H1 (cell line): ENCODE data around the gene GDF2. TPM values are rescaled to one million over a fixed set of nuclear protein-coding genes. Genes with fewer than 3 reads are reported as not detected.

Experiments
- CTCF ChIA-PET: fragments of 300-600 bp; sonication (Branson Sonifier 250); formaldehyde crosslinking; loops from one replicate; lab custom pipeline; 2021; ENCODE audit not compliant: partially characterized antibody; lab: Charles Lee
- POLR2A ChIA-PET: fragments of 300-600 bp; sonication (Branson Sonifier 250); formaldehyde crosslinking; loops from one replicate; lab custom pipeline; 2021; ENCODE audit warnings: inconsistent platforms; ENCODE audit not compliant: partially characterized antibody; lab: Charles Lee
- DNase-seq, 2 experiments: peaks; one replicate each; pipeline versions ENCODE4 v3.0.0 to v3.0.0-alpha.2; 2010 to 2022; ENCODE audit warnings: low spot score in 2 of 2, low read depth in 1 of 2, mixed read lengths in 1 of 2
- FAIRE-seq: peaks from 2 replicates; lab custom pipeline; 2011; peaks lifted over from hg19 to GRCh38; lab: Jason Lieb, UNC
- H2AFZ ChIP-seq: 2 replicates; pipeline ENCODE4 v1.8.1; 2012; ENCODE audit warnings: low read length, inconsistent platforms
- H2AK5ac ChIP-seq: 2 replicates; pipeline ENCODE4 v1.6.1; 2013; ENCODE audit warnings: low read depth, low read length
- H2BK120ac ChIP-seq: replicated peaks from 2 replicates; pipeline ENCODE3; 2013; ENCODE audit warnings: low read depth, low read length, inconsistent platforms
- H2BK12ac ChIP-seq: 2 replicates; pipeline ENCODE4 v1.6.1; 2013; ENCODE audit warnings: low read depth, low read length
- H2BK15ac ChIP-seq: 2 replicates; pipeline ENCODE4 v1.6.1; 2013; ENCODE audit warnings: low read length
- H2BK20ac ChIP-seq: 2 replicates; pipeline ENCODE4 v1.6.1; 2013; ENCODE audit warnings: low read length
- H2BK5ac ChIP-seq: 2 replicates; pipeline ENCODE4 v1.6.1; 2013; ENCODE audit warnings: low read depth, low read length
- H3K14ac ChIP-seq: 2 replicates; pipeline ENCODE4 v1.6.1; 2013; ENCODE audit warnings: inconsistent platforms; ENCODE audit not compliant: insufficient read length
- H3K18ac ChIP-seq: 2 replicates; pipeline ENCODE4 v1.6.1; 2013; ENCODE audit warnings: low read length; ENCODE audit errors: extremely low read depth
- H3K23ac ChIP-seq: 2 replicates; pipeline ENCODE4 v1.6.1; 2013; ENCODE audit warnings: inconsistent platforms; ENCODE audit not compliant: insufficient read length
- H3K23me2 ChIP-seq: 2 replicates; pipeline ENCODE4 v1.6.1; 2013; ENCODE audit warnings: low read depth, low read length
- H3K27ac ChIP-seq: 2 replicates; pipeline ENCODE4 v1.6.1; 2011; ENCODE audit warnings: low read depth, low read length, inconsistent platforms
- H3K27me3 ChIP-seq, 4 experiments: replicated peaks in 1 of 4; 1 replicate in 1 of 4; 2 replicates in 3 of 4; pipeline versions ENCODE4 v1.6.1 to v1.8.1; 2011 to 2013; ENCODE audit warnings: low read length in 3 of 4, mild to moderate bottlenecking in 3 of 4, inconsistent platforms in 2 of 4, mixed read lengths in 2 of 4, moderate library complexity in 1 of 4; ENCODE audit not compliant: control insufficient read depth in 3 of 4, insufficient read depth in 3 of 4; ENCODE audit errors: extremely low read depth in 1 of 4
- H3K36me3 ChIP-seq, 4 experiments: 2 replicates each; pipeline versions ENCODE4 v1.6.1 to v1.8.1; 2011 to 2013; ENCODE audit warnings: mild to moderate bottlenecking in 4 of 4, low read length in 3 of 4, moderate library complexity in 2 of 4, control low read depth in 1 of 4, inconsistent platforms in 1 of 4; ENCODE audit not compliant: insufficient read depth in 4 of 4, control insufficient read depth in 2 of 4
- H3K4ac ChIP-seq: replicated peaks from 2 replicates; pipeline ENCODE3; 2013; ENCODE audit warnings: low read length, low read depth, mixed read lengths, inconsistent platforms; ENCODE audit not compliant: insufficient read length
- H3K4me1 ChIP-seq, 4 experiments: replicated peaks in 1 of 4; 1 replicate in 1 of 4; 2 replicates in 3 of 4; pipeline versions ENCODE4 v1.6.1 to v1.8.1; 2011 to 2013; ENCODE audit warnings: low read length in 3 of 4, inconsistent platforms in 2 of 4, mixed read lengths in 1 of 4; ENCODE audit not compliant: insufficient read depth in 4 of 4, control insufficient read depth in 3 of 4
- H3K4me2 ChIP-seq, 2 experiments: 2 replicates each; pipeline versions ENCODE4 v1.6.1 to v1.8.1; 2011 to 2013; ENCODE audit warnings: low read depth in 2 of 2, low read length in 2 of 2, control low read depth in 1 of 2, inconsistent platforms in 1 of 2, mild to moderate bottlenecking in 1 of 2; ENCODE audit not compliant: insufficient read depth in 1 of 2
- H3K4me3 ChIP-seq, 4 experiments: fragments of 200-600, 300-600 bp in 1 of 4; sonication (generic), shearing (Covaris generic), sonication (Bioruptor Twin) in 1 of 4; 2 replicates each; pipeline versions ENCODE4 v1.5.1 to v1.8.1; 2011 to 2016; ENCODE audit warnings: low read length in 4 of 4, low read depth in 3 of 4, control low read depth in 2 of 4, inconsistent platforms in 2 of 4, mild to moderate bottlenecking in 2 of 4, mixed read lengths in 1 of 4, moderate library complexity in 1 of 4; ENCODE audit not compliant: insufficient read depth in 2 of 4; ENCODE audit errors: extremely low read depth in 1 of 4
- H3K56ac ChIP-seq: replicated peaks from 2 replicates; pipeline ENCODE3; 2013; ENCODE audit warnings: low read depth, mild to moderate bottlenecking, mixed read lengths, low read length, inconsistent platforms; ENCODE audit not compliant: insufficient read length
- H3K79me1 ChIP-seq: 2 replicates; pipeline ENCODE4 v1.6.1; 2013; ENCODE audit warnings: low read depth, low read length, control low read depth
- H3K79me2 ChIP-seq, 2 experiments: 2 replicates each; pipeline versions ENCODE4 v1.6.1 to v1.8.1; 2012 to 2013; ENCODE audit warnings: low read length in 2 of 2, mild to moderate bottlenecking in 2 of 2, inconsistent platforms in 1 of 2; ENCODE audit not compliant: insufficient read depth in 2 of 2, control insufficient read depth in 1 of 2
- H3K9ac ChIP-seq, 4 experiments: replicated peaks in 1 of 4; 1 replicate in 1 of 4; 2 replicates in 3 of 4; pipeline versions ENCODE4 v1.6.1 to v1.8.1; 2011 to 2013; ENCODE audit warnings: low read depth in 3 of 4, low read length in 3 of 4, control low read depth in 2 of 4, mild to moderate bottlenecking in 2 of 4, moderate library complexity in 2 of 4, inconsistent platforms in 1 of 4; ENCODE audit errors: extremely low read depth in 1 of 4
- H3K9me3 ChIP-seq, 2 experiments: 2 replicates each; pipeline versions ENCODE4 v1.6.1 to v1.8.1; 2012 to 2013; ENCODE audit warnings: mild to moderate bottlenecking in 2 of 2, moderate library complexity in 2 of 2, control low read depth in 1 of 2, inconsistent platforms in 1 of 2, low read depth in 1 of 2, low read length in 1 of 2, mixed read lengths in 1 of 2; ENCODE audit not compliant: insufficient read depth in 2 of 2
- H4K20me1 ChIP-seq, 2 experiments: replicated peaks in 1 of 2; 2 replicates each; pipeline versions ENCODE3 to v1.8.1; 2011 to 2013; ENCODE audit warnings: inconsistent platforms in 2 of 2, low read length in 2 of 2, mild to moderate bottlenecking in 1 of 2; ENCODE audit not compliant: insufficient read depth in 2 of 2, control insufficient read depth in 1 of 2
- H4K5ac ChIP-seq: 2 replicates; pipeline ENCODE4 v1.6.1; 2013; ENCODE audit warnings: low read length, low read depth, mixed read lengths, inconsistent platforms; ENCODE audit not compliant: insufficient read length
- H4K8ac ChIP-seq: 2 replicates; pipeline ENCODE4 v1.8.0; 2013; ENCODE audit warnings: mild to moderate bottlenecking, moderate library complexity, low read length, inconsistent platforms; ENCODE audit not compliant: insufficient read depth; ENCODE audit errors: extremely low read depth
- H4K91ac ChIP-seq: replicated peaks from 2 replicates; pipeline ENCODE3; 2013; ENCODE audit warnings: low read length, mixed read lengths, inconsistent platforms; ENCODE audit not compliant: insufficient read length
- BACH1 ChIP-seq: IDR thresholded peaks from 2 replicates; pipeline ENCODE4 v1.6.1; 2012; ENCODE audit warnings: low read length, improper control_type of control experiment
- BCL11A ChIP-seq, 2 experiments: IDR thresholded peaks; one replicate each; pipeline ENCODE4 v1.6.1; 2011; ENCODE audit warnings: low read depth in 2 of 2, low read length in 2 of 2, mild to moderate bottlenecking in 2 of 2
- CBX5 ChIP-seq: fragments of 300-800, 300-1000 bp; sonication (generic); IDR thresholded peaks from 2 replicates; pipeline ENCODE4 v1.7.1; 2016; ENCODE audit warnings: antibody characterized with exemption, low read length, low read depth
- CREB1 ChIP-seq: IDR thresholded peaks from 2 replicates; pipeline ENCODE4 v1.6.1; 2012; ENCODE audit warnings: inconsistent platforms
- CTBP2 ChIP-seq: IDR thresholded peaks from 2 replicates; pipeline ENCODE4 v1.7.0; 2011; ENCODE audit warnings: borderline replicate concordance, mild to moderate bottlenecking, moderate library complexity, mixed read lengths, low read length; ENCODE audit not compliant: insufficient read depth, insufficient read length
- EGR1 ChIP-seq: IDR thresholded peaks from 2 replicates; pipeline ENCODE4 v1.6.1; 2011; ENCODE audit warnings: low read depth, low read length, borderline replicate concordance
- EZH2 ChIP-seq: fragments of 200-600 bp; sonication (generic); IDR thresholded peaks from 2 replicates; pipeline ENCODE4 v1.7.1; 2012; ENCODE audit warnings: low read depth, mild to moderate bottlenecking, moderate library complexity, low read length, inconsistent platforms; ENCODE audit not compliant: severe bottlenecking
- GABPA ChIP-seq: IDR thresholded peaks from 2 replicates; pipeline ENCODE4 v1.6.1; 2011; ENCODE audit warnings: mild to moderate bottlenecking, low read length, moderate library complexity, borderline replicate concordance; ENCODE audit not compliant: insufficient read depth
- HDAC2 ChIP-seq, 2 experiments: fragments of 300-600 bp in 1 of 2; sonication (generic) in 1 of 2; IDR thresholded peaks; 2 replicates each; pipeline ENCODE4 v1.6.1; 2011 to 2012; ENCODE audit warnings: low read depth in 2 of 2, low read length in 2 of 2, mild to moderate bottlenecking in 2 of 2, moderate library complexity in 2 of 2, borderline replicate concordance in 1 of 2, inconsistent platforms in 1 of 2
- HDAC6 ChIP-seq: IDR thresholded peaks from one replicate; pipeline ENCODE4 v1.7.1; 2012; ENCODE audit warnings: low read depth, mild to moderate bottlenecking, inconsistent platforms, low read length, moderate library complexity
- POLR2A ChIP-seq, 2 experiments: IDR thresholded peaks; 1 replicate in 1 of 2; 2 replicates in 1 of 2; pipeline ENCODE4 v1.6.1; 2011; ENCODE audit warnings: low read depth in 2 of 2, low read length in 2 of 2, mild to moderate bottlenecking in 2 of 2; ENCODE audit errors: control extremely low read depth in 1 of 2
- RNF2 ChIP-seq: fragments of 200-900, 300-1000 bp; sonication (generic); IDR thresholded peaks from 2 replicates; pipeline ENCODE4 v1.7.1; 2016; ENCODE audit warnings: borderline replicate concordance, low read depth, mild to moderate bottlenecking, antibody characterized with exemption, low read length; ENCODE audit not compliant: poor library complexity, severe bottlenecking; ENCODE audit errors: missing control alignments
- whole genome bisulfite sequencing, 2 experiments: shearing (Covaris generic) in 1 of 2; methylation state at CpG; one replicate each; pipeline versions ENCODE4 v1.1.6 to v1.1.7; 2013 to 2015; ENCODE audit warnings: low lambda C conversion rate in 2 of 2, mixed read lengths in 2 of 2, inconsistent platforms in 1 of 2, low coverage in 1 of 2, missing lambda C conversion rate in 1 of 2; ENCODE audit not compliant: insufficient replicate concordance in 2 of 2, insufficient coverage in 1 of 2, insufficient read length in 1 of 2; ENCODE audit errors: extremely low coverage in 1 of 2, missing lambda C conversion rate in 1 of 2; 5-methylcytosine and 5-hydroxymethylcytosine counted together
- polyA plus RNA-seq, 7 experiments: library from polyadenylated mRNA; depleted of rRNA in 3 of 7; stranded (reverse) in 5 of 7; unstranded in 2 of 7; fragments of >200 nt in 5 of 7; fragments of 200-250 nt in 2 of 7; gene quantifications; 1 replicate in 5 of 7; 2 replicates in 1 of 7; 4 replicates in 1 of 7; pipeline versions ENCODE4 v1.2.1 to v1.2.3, GENCODE V29; 2011 to 2013; ENCODE audit warnings: missing spikeins in 2 of 7, mixed read lengths in 2 of 7
- total RNA-seq: library from RNA; stranded (reverse); fragmentation: NEBNext Ultra II Directional; extraction: Animal tissue kit (Norgen Biotek cat#: 25700); gene quantifications from 2 replicates; pipeline ENCODE4 v1.2.1, GENCODE V29; 2021

GDF2 gene
- total and polyA plus RNA-seq, 2 of the 8 experiments (the other 6 are each of a cell fraction or from before 2014, with no cell fraction given): not detected

GRCh38 chr10:47359626-47360418, 37.6 kb downstream of the GDF2 start:
- no peak overlapping the region for H3K23ac ChIP-seq
- H2BK12ac ChIP-seq: no peak overlapping the region
- H3K18ac ChIP-seq: no peak overlapping the region
- POLR2A ChIA-PET: no interaction called here
- no peak overlapping the region for H2BK15ac ChIP-seq
- no peaks in the 10 kb centered on the region for H3K23me2 ChIP-seq
- H4K20me1 ChIP-seq: no peaks in the 10 kb centered on the region
- H3K56ac ChIP-seq: no peak overlapping the region
- no peak overlapping the region for H3K4me3 ChIP-seq
- no peaks in the 10 kb centered on the region for H3K79me2 ChIP-seq
- no peak overlapping the region for H2BK120ac ChIP-seq
- no peak overlapping the region for H3K14ac ChIP-seq
- WGBS, 2 experiments: 79% methylated on average over 4 of the region's 4 CpGs; no CpG with 5 or more reads in 1 of the 2 experiments
- H3K9me3 ChIP-seq: no peaks in the 10 kb centered on the region
- H3K9ac ChIP-seq: no peak overlapping the region
- no peak overlapping the region for H2AFZ ChIP-seq
- H3K36me3 ChIP-seq: no peaks in the 10 kb centered on the region
- peaks cover 2 to 5% (median 3%) of the 10 kb centered on the region in 4 experiments; a peak in 3 of 7 replicates for H3K4me1 ChIP-seq
- H3K4ac ChIP-seq: no peak overlapping the region
- CTCF ChIA-PET: interaction anchor here (0.9 to 8.9 kb wide), 13 partner anchors 11 to 91 kb away, joined by 3 to 132 read pairs (median 4); partner anchors contain the start of gene RBP3
- H3K79me1 ChIP-seq: no peaks in the 10 kb centered on the region
- no peak overlapping the region for H4K8ac ChIP-seq
- H4K5ac ChIP-seq: no peak overlapping the region
- no peak for DNase-seq
- no peak overlapping the region for H3K27ac ChIP-seq
- no peak overlapping the region for H2BK20ac ChIP-seq
- no peak overlapping the region; the same call in 1 of the 2 replicates for H2BK5ac ChIP-seq
- no peak overlapping the region for H3K4me2 ChIP-seq
- no peaks in the 10 kb centered on the region; a peak in 1 of 7 replicates for H3K27me3 ChIP-seq
- H2AK5ac ChIP-seq: no peak overlapping the region
- H4K91ac ChIP-seq: no peak overlapping the region
- no peak for FAIRE-seq
- TF ChIP-seq HDAC2 (IDR thresholded peaks at IDR 0.05; ENCODE audit: borderline replicate concordance in 1 of 2, low read depth in 2 of 2, low read length in 2 of 2) (no peak), EZH2 (no peak), BACH1 (no peak), CREB1 (no peak), CBX5 (no peak), GABPA (no peak), BCL11A (IDR thresholded peaks at IDR 0.05; ENCODE audit: low read depth in 2 of 2, low read length in 2 of 2) (no peak), POLR2A (IDR thresholded peaks at IDR 0.05; ENCODE audit: control extremely low read depth in 1 of 2, low read depth in 2 of 2, low read length in 2 of 2) (no peak), EGR1 (no peak), HDAC6 (no peak), RNF2 (no peak), CTBP2 (no peak)
